ENCODE results near the gene GOLT1A. TPM values are rescaled to one million over a fixed set of nuclear protein-coding genes. Genes with fewer than 3 reads are reported as not detected.

The GOLT1A gene
- total RNA-seq, 3 donors from 2014 or later (not counting 1 experiment from before 2014, with no cell fraction given) = not detected

GRCh38 chr1:204170494-204171155 lies 43.2 kb downstream of the GOLT1A start:
- Histone ChIP-seq H3K36me3 (ENCODE audit: control insufficient read depth, insufficient read depth, low read length) (no peaks in the 10 kb centered on the region), H3K4me3 (ENCODE audit: low read length) (no peak overlapping the region), H3K27ac (ENCODE audit: low read length) (no peak overlapping the region), H3K9me3 (ENCODE audit: control insufficient read depth, insufficient read depth, low read length) (peaks cover 29% of the 10 kb centered on the region), H3K4me1 (ENCODE audit: control insufficient read depth, insufficient read depth, low read length) (no peaks in the 10 kb centered on the region), H3K27me3 (ENCODE audit: control insufficient read depth, insufficient read depth, low read length) (no peaks in the 10 kb centered on the region)
- intact Hi-C loops (cut with micrococcal nuclease) = no loop called here
- H3K9me3 Mint-ChIP-seq = peaks cover 0 to 3% of the 10 kb centered on the region in 2 donors
- no peaks in the 10 kb centered on the region for H3K4me1 Mint-ChIP-seq
- WGBS (ENCODE audit: insufficient coverage) = 93% methylated on average over 3 of the region's 3 CpGs
- peaks cover 14% of the 10 kb centered on the region for H3K36me3 Mint-ChIP-seq
- H3K27me3 Mint-ChIP-seq (ENCODE audit: low read depth in 2 of 2) = peaks cover 0 to 10% of the 10 kb centered on the region in 2 donors
- DNase-seq (no peak), ATAC-seq (no peak)
- no peak overlapping the region for H3K4me3 Mint-ChIP-seq
- TF ChIP-seq CTCF (IDR thresholded peaks at IDR 0.05) = no peak
- no peak overlapping the region for H3K27ac Mint-ChIP-seq

- intact Hi-C loops (cut with micrococcal nuclease) = no loop called here
- H3K9me3 ChIP-seq (ENCODE audit: control insufficient read depth, insufficient read depth, low read length) = peaks cover 29% of the 10 kb centered on the region
Observed at GRCh38 chr1:204169858-204170257, 43.9 kb downstream of the GOLT1A start.

GRCh38 chr1:204167730-204168129 lies 46.1 kb downstream of the GOLT1A start:
- Histone ChIP-seq H3K27me3 (ENCODE audit: control insufficient read depth, insufficient read depth, low read length) (no peaks in the 10 kb centered on the region), H3K4me1 (ENCODE audit: control insufficient read depth, insufficient read depth, low read length) (no peaks in the 10 kb centered on the region), H3K4me3 (ENCODE audit: low read length) (no peak overlapping the region), H3K27ac (ENCODE audit: low read length) (no peak overlapping the region), H3K9me3 (ENCODE audit: control insufficient read depth, insufficient read depth, low read length) (peaks cover 23% of the 10 kb centered on the region), H3K36me3 (ENCODE audit: control insufficient read depth, insufficient read depth, low read length) (no peaks in the 10 kb centered on the region)
- Mint-ChIP-seq H3K4me1 (no peaks in the 10 kb centered on the region), H3K27me3 (ENCODE audit: low read depth in 2 of 2) (peaks cover 0 to 5% of the 10 kb centered on the region in 2 donors), H3K4me3 (no peak overlapping the region), H3K27ac (no peak overlapping the region), H3K9me3 (peaks cover 0 to 3% of the 10 kb centered on the region in 2 donors), H3K36me3 (peaks cover 14% of the 10 kb centered on the region)
- WGBS (ENCODE audit: insufficient coverage) = 99% methylated on average over 5 of the region's 5 CpGs
- TF ChIP-seq CTCF (IDR thresholded peaks at IDR 0.05) = no peak
- DNase-seq (no peak), ATAC-seq (no peak)
- intact Hi-C loops (cut with micrococcal nuclease) = no loop called here

More at GRCh38 chr1:204169858-204170257, 43.9 kb downstream of the GOLT1A start:
- H3K27ac Mint-ChIP-seq = no peak overlapping the region
- H3K36me3 Mint-ChIP-seq = peaks cover 14% of the 10 kb centered on the region
- DNase-seq (no peak), ATAC-seq (no peak)
- peaks cover 0 to 3% of the 10 kb centered on the region in 2 donors for H3K9me3 Mint-ChIP-seq
- no peaks in the 10 kb centered on the region for H3K4me1 Mint-ChIP-seq
- Histone ChIP-seq H3K27me3 (ENCODE audit: control insufficient read depth, insufficient read depth, low read length) (no peaks in the 10 kb centered on the region), H3K27ac (ENCODE audit: low read length) (no peak overlapping the region), H3K36me3 (ENCODE audit: control insufficient read depth, insufficient read depth, low read length) (no peaks in the 10 kb centered on the region), H3K4me3 (ENCODE audit: low read length) (no peak overlapping the region), H3K4me1 (ENCODE audit: control insufficient read depth, insufficient read depth, low read length) (no peaks in the 10 kb centered on the region)
- no peak for TF ChIP-seq CTCF (IDR thresholded peaks at IDR 0.05)
- no peak overlapping the region for H3K4me3 Mint-ChIP-seq
- H3K27me3 Mint-ChIP-seq (ENCODE audit: low read depth in 2 of 2) = peaks cover 0 to 10% of the 10 kb centered on the region in 2 donors
- WGBS (ENCODE audit: insufficient coverage) = 96% methylated on average over 3 of the region's 4 CpGs

GRCh38 chr1:204166219-204166618 lies 47.6 kb downstream of the GOLT1A start, which contains the start of gene REN:
REN (minus strand) TSS chr1:204166337; CDS start chr1:204166293, 44 bp downstream.
- H3K36me3 ChIP-seq (ENCODE audit: control insufficient read depth, insufficient read depth, low read length) = no peaks in the 10 kb centered on the region
- no peak for TF ChIP-seq CTCF (IDR thresholded peaks at IDR 0.05)
- peaks cover 19% of the 10 kb centered on the region for H3K9me3 ChIP-seq (ENCODE audit: control insufficient read depth, insufficient read depth, low read length)
- H3K4me1 Mint-ChIP-seq = no peaks in the 10 kb centered on the region
- H3K36me3 Mint-ChIP-seq = peaks cover 8% of the 10 kb centered on the region
- H3K27me3 ChIP-seq (ENCODE audit: control insufficient read depth, insufficient read depth, low read length) = no peaks in the 10 kb centered on the region
- intact Hi-C loops (cut with micrococcal nuclease) = no loop called here
- peaks cover 0 to 5% of the 10 kb centered on the region in 2 donors for H3K27me3 Mint-ChIP-seq (ENCODE audit: low read depth in 2 of 2)
- no peak within 1 kb of the TSS for H3K27ac ChIP-seq (ENCODE audit: low read length)
- H3K9me3 Mint-ChIP-seq = peaks cover 0 to 3% of the 10 kb centered on the region in 2 donors
- no peak within 1 kb of the TSS for H3K4me3 Mint-ChIP-seq
- H3K4me1 ChIP-seq (ENCODE audit: control insufficient read depth, insufficient read depth, low read length) = no peaks in the 10 kb centered on the region
- H3K27ac Mint-ChIP-seq = no peak within 1 kb of the TSS
- DNase-seq (no peak), ATAC-seq (no peak)
- 33% methylated on average over 5 of the region's 5 CpGs for WGBS (ENCODE audit: insufficient coverage)
- no peak within 1 kb of the TSS for H3K4me3 ChIP-seq (ENCODE audit: low read length)

Data from natural killer cell (primary cell).